Osteocyte (in vitro differentiated cells): Measurements from ENCODE around the gene TMEM179. TPM values are rescaled to one million over a fixed set of nuclear protein-coding genes. Genes with fewer than 3 reads are reported as not detected.
"Not testable (repeated sequence)": the region's sequence is repeated elsewhere in the genome, so short reads cannot be mapped to it uniquely, and the experiment has no call there.

ENCODE experiments used
- DNase-seq: peaks from one replicate; pipeline ENCODE4 v3.0.0; 2021; ENCODE audit warnings: mixed read lengths; ENCODE audit not compliant: unreplicated experiment; ENCODE audit errors: extremely low spot score
- H3K27ac Mint-ChIP-seq: one replicate; pipeline ENCODE4 v1.8.0; 2021; ENCODE audit warnings: mild to moderate bottlenecking, mixed read lengths; ENCODE audit not compliant: unreplicated experiment
- H3K27me3 Mint-ChIP-seq: one replicate; pipeline ENCODE4 v1.8.0; 2021; ENCODE audit warnings: mixed read lengths; ENCODE audit not compliant: unreplicated experiment
- H3K36me3 Mint-ChIP-seq: one replicate; pipeline ENCODE4 v1.8.0; 2021; ENCODE audit warnings: mixed read lengths; ENCODE audit not compliant: unreplicated experiment
- H3K4me1 Mint-ChIP-seq: one replicate; pipeline ENCODE4 v1.8.0; 2021; ENCODE audit warnings: mixed read lengths; ENCODE audit not compliant: unreplicated experiment
- H3K4me3 Mint-ChIP-seq: one replicate; pipeline ENCODE4 v1.8.0; 2021; ENCODE audit warnings: mild to moderate bottlenecking, moderate library complexity, mixed read lengths; ENCODE audit not compliant: unreplicated experiment
- H3K9me3 Mint-ChIP-seq: one replicate; pipeline ENCODE4 v1.8.0; 2021; ENCODE audit warnings: mixed read lengths; ENCODE audit not compliant: unreplicated experiment
- total RNA-seq: library from RNA; stranded (reverse); gene quantifications from 2 replicates; pipeline ENCODE4 v1.2.1, GENCODE V29; 2021
- TF ChIP-seq, protein P1 (sequence below): fragments of 200-600 bp; sonication (generic); IDR thresholded peaks from 2 replicates; pipeline ENCODE4 v1.5.0; 2021; ENCODE audit warnings: antibody characterized with exemption, mild to moderate bottlenecking, moderate library complexity

Gene TMEM179
- total RNA-seq, 1 donor from 2014 or later: not detected

DNA sequence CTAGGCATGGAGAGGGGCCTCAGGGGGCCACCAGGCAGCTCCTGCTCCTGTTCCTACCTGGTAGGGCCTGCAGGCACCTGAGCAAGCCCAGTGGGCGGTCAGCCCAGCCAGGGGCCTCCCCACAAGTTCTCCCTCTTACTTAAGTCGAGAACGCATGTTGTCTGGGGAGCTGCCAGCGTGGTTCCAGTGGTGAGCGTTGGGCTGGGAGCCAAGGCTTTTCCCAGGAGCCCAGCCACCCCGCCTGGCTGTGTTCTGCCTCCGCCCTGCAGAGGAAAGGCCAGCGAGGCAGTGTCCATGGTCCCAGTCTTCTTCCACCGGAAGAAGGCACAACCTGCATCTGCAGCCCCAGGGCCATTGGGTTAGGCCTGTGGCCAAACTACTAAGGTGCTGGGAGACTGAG lies 23.6 kb downstream of the TMEM179 start:
- Mint-ChIP-seq H3K27me3 (peaks cover 5% of the 10 kb centered on the region), H3K36me3 (no peaks in the 10 kb centered on the region), H3K27ac (no peak overlapping the region), H3K4me1 (no peaks in the 10 kb centered on the region), H3K9me3 (no peaks in the 10 kb centered on the region), H3K4me3 (no peak overlapping the region)
- no peak for DNase-seq
- TF ChIP-seq, protein P1, sequence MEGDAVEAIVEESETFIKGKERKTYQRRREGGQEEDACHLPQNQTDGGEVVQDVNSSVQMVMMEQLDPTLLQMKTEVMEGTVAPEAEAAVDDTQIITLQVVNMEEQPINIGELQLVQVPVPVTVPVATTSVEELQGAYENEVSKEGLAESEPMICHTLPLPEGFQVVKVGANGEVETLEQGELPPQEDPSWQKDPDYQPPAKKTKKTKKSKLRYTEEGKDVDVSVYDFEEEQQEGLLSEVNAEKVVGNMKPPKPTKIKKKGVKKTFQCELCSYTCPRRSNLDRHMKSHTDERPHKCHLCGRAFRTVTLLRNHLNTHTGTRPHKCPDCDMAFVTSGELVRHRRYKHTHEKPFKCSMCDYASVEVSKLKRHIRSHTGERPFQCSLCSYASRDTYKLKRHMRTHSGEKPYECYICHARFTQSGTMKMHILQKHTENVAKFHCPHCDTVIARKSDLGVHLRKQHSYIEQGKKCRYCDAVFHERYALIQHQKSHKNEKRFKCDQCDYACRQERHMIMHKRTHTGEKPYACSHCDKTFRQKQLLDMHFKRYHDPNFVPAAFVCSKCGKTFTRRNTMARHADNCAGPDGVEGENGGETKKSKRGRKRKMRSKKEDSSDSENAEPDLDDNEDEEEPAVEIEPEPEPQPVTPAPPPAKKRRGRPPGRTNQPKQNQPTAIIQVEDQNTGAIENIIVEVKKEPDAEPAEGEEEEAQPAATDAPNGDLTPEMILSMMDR: no peak

DNA sequence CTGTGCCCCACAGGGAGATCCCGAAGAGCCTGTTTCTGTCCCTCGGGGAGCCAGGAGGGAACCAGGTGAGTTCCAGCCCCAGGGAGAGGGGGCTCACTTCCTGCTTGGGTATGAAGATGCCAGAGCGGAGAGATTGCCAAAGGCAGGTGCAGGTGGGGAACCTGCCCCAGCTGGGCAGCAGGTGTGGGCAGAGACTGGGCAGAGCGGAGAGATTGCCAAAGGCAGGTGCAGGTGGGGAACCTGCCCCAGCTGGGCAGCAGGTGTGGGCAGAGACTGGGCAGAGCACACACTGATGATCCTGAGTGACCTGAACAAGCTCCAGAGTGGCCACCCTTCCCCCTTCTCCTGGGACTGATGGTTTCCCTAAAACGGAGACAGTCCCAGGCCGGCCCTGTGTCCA lies 24.6 kb downstream of the TMEM179 start:
- not testable (repeated sequence) for H3K27ac Mint-ChIP-seq, DNase-seq, H3K9me3 Mint-ChIP-seq, H3K4me1 Mint-ChIP-seq, H3K36me3 Mint-ChIP-seq, H3K4me3 Mint-ChIP-seq, H3K27me3 Mint-ChIP-seq

DNA sequence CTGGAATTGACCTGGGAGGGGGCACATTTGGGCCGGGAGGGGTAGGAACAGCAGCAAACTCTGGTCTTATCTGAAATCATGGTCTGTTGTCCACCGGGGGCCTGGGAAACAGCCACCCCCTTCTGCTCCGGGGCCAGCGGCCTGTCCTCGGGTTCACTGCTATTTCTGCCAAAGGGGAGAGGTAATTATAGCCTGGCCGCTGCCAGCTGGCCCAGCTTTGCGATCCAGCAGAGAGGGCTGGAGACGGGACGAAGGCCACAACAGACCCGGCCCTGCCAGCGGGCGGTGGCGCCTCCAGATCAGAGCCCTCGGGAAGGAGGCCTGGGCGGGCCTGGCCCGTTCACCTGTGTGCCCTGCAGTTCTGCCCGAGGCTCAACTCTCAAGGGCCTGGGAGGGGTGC lies 25.1 kb downstream of the TMEM179 start, which contains the start of gene C14orf180:
TSS of gene C14orf180 (plus strand) at position 258 of the 400 bp plus-strand sequence. CDS start 6,667 bp downstream, outside the sequence.
- Mint-ChIP-seq H3K27ac (no peak within 1 kb of the TSS), H3K9me3 (no peaks in the 10 kb centered on the region), H3K27me3 (no peaks in the 10 kb centered on the region), H3K36me3 (no peaks in the 10 kb centered on the region), H3K4me3 (no peak within 1 kb of the TSS), H3K4me1 (no peaks in the 10 kb centered on the region)
- no peak for DNase-seq
- TF ChIP-seq, protein P1: no peak

DNA sequence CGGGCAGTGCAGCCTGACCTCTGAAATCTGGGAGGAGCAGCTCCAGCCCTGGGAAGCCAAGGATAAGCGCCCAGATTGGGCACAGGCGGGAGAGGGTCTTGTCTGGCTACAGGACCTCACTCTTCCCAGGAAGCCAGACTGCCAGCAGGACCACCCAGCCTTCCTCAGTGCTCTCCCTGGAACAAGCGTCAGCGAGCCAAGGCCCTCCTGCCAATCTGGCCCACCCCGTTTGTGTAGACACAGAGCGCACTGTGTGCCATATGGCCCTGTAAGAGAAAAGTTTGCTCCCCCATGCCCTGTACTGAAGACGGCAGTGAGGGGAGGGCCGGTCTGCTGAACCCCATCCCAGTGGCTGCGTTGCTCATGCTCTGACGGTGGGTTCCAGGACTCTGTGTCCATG lies 26.3 kb downstream of the TMEM179 start:
- H3K4me3 Mint-ChIP-seq: no peak overlapping the region
- no peaks in the 10 kb centered on the region for H3K27me3 Mint-ChIP-seq
- H3K27ac Mint-ChIP-seq: no peak overlapping the region
- H3K4me1 Mint-ChIP-seq: no peaks in the 10 kb centered on the region
- DNase-seq: no peak
- TF ChIP-seq, protein P1: no peak
- H3K9me3 Mint-ChIP-seq: no peaks in the 10 kb centered on the region
- H3K36me3 Mint-ChIP-seq: no peaks in the 10 kb centered on the region

DNA sequence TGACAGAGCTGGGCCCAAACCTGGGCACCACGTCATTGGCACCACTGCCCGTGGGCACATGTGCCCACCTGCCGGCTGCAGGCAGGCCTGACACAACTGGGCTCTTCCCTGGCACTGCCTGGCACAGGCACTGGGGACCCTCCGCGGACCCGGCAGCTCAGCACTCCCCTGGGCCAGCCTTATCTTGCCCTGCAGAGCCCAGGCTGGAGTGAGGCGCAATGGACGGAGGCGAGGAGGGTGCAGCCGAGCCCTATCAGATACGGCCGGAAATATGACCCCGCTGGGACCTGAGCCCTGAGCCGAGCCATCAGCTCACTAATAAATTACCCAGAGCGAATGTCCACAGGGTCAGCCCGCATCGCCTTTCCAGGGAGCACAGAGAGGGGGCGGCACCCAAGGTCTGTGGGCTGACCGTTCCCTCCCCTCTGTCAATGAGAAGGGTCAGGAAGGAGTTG lies 26.7 kb downstream of the TMEM179 start:
- H3K9me3 Mint-ChIP-seq: no peaks in the 10 kb centered on the region

More for the DNA sequence above, 26.7 kb downstream of the TMEM179 start:
- Mint-ChIP-seq H3K36me3 (no peaks in the 10 kb centered on the region), H3K27ac (no peak overlapping the region), H3K4me1 (no peaks in the 10 kb centered on the region), H3K27me3 (no peaks in the 10 kb centered on the region), H3K4me3 (no peak overlapping the region)
- DNase-seq: no peak
- TF ChIP-seq, protein P1: no peak
